Neural cell (in vitro differentiated cells): Measurements from ENCODE around the gene IL15.

Source experiments
- CTCF ChIP-seq: fragments of 450-650 bp; IDR thresholded peaks from 2 replicates; pipeline ENCODE4 v1.5.1; 2014; ENCODE audit warnings: antibody characterized with exemption, mild to moderate bottlenecking, moderate library complexity; ENCODE audit not compliant: poor library complexity, severe bottlenecking
- EZH2 ChIP-seq: fragments of 200-600, 300-800 bp; shearing (Covaris generic), sonication (generic); IDR thresholded peaks from 2 replicates; pipeline ENCODE4 v1.6.1; 2014; ENCODE audit warnings: antibody characterized with exemption, low read length, borderline replicate concordance, mild to moderate bottlenecking; ENCODE audit not compliant: insufficient read depth, poor library complexity, severe bottlenecking
- MXI1 ChIP-seq: fragments of 450-650 bp; conservative IDR thresholded peaks from 2 replicates; pipeline ENCODE4 v1.6.1; 2014; ENCODE audit warnings: antibody characterized with exemption, mild to moderate bottlenecking; ENCODE audit not compliant: poor library complexity, severe bottlenecking
- POLR2AphosphoS5 ChIP-seq: IDR thresholded peaks from 2 replicates; pipeline ENCODE4 v1.6.1; 2012
- RAD21 ChIP-seq: fragments of 450-650 bp; conservative IDR thresholded peaks from 2 replicates; pipeline ENCODE4 v1.6.1; 2014; ENCODE audit warnings: antibody characterized with exemption, mild to moderate bottlenecking, moderate library complexity

GRCh38 chr4:141652161-141652778 is 15.9 kb downstream of the IL15 start:
- TF ChIP-seq MXI1 (no peak), RAD21 (no peak), CTCF (no peak), POLR2AphosphoS5 (no peak), EZH2 (no peak)
